Measurements from ENCODE around the gene LAMA4.

Gene LAMA4

GRCh38 chr6:112100561-112100960 lies 153.8 kb downstream of the LAMA4 start:
- no peak overlapping the region for H3K9ac ChIP-seq
- no peaks in the 10 kb centered on the region for H3K79me2 ChIP-seq (ENCODE audit: insufficient read depth, low read depth)
- no peak overlapping the region for H3K4me3 ChIP-seq (IDR thresholded peaks at IDR 0.05; ENCODE audit: insufficient read depth, low read depth, low read length)
- no peak overlapping the region for H2AFZ ChIP-seq (ENCODE audit: low read depth)
- H4K20me1 ChIP-seq (ENCODE audit: insufficient read depth), result no peaks in the 10 kb centered on the region
- TF ChIP-seq, protein P1, sequence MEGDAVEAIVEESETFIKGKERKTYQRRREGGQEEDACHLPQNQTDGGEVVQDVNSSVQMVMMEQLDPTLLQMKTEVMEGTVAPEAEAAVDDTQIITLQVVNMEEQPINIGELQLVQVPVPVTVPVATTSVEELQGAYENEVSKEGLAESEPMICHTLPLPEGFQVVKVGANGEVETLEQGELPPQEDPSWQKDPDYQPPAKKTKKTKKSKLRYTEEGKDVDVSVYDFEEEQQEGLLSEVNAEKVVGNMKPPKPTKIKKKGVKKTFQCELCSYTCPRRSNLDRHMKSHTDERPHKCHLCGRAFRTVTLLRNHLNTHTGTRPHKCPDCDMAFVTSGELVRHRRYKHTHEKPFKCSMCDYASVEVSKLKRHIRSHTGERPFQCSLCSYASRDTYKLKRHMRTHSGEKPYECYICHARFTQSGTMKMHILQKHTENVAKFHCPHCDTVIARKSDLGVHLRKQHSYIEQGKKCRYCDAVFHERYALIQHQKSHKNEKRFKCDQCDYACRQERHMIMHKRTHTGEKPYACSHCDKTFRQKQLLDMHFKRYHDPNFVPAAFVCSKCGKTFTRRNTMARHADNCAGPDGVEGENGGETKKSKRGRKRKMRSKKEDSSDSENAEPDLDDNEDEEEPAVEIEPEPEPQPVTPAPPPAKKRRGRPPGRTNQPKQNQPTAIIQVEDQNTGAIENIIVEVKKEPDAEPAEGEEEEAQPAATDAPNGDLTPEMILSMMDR (conservative IDR thresholded peaks at IDR 0.05; ENCODE audit: low read depth, low read length), result no peak
- no peaks in the 10 kb centered on the region for H3K36me3 ChIP-seq (ENCODE audit: insufficient read depth)
- H3K27ac ChIP-seq, result no peak overlapping the region
- H3K4me1 ChIP-seq (ENCODE audit: low read depth, poor library complexity, severe bottlenecking), result no peaks in the 10 kb centered on the region
- no peaks in the 10 kb centered on the region for H3K27me3 ChIP-seq (ENCODE audit: insufficient read depth, low read depth)
- H3K4me2 ChIP-seq, result no peak overlapping the region

DNA sequence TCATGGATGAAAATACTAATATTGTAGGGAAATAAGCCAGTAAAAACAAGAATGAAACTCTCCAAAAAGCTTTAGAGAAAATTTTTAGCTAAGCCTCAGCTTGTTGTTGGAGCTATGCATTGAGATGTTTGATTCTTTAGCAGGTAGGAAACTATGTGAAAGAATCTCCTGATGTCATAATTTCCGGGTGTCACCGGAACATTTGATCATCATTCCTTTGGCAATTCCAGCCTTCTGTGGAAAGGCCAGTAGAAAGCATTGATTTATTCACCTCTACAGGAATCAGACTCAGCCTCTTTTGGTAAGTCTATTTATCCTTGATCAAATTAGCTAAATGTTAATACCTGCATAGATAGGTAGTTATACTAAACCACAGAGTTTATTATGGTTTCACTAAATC lies 157.5 kb downstream of the LAMA4 start:
- Histone ChIP-seq H4K20me1 (ENCODE audit: insufficient read depth) (no peaks in the 10 kb centered on the region), H3K9ac (no peak overlapping the region), H3K79me2 (ENCODE audit: insufficient read depth, low read depth) (no peaks in the 10 kb centered on the region), H3K4me3 (IDR thresholded peaks at IDR 0.05; ENCODE audit: insufficient read depth, low read depth, low read length) (no peak overlapping the region), H3K4me1 (ENCODE audit: low read depth, poor library complexity, severe bottlenecking) (no peaks in the 10 kb centered on the region), H2AFZ (ENCODE audit: low read depth) (no peak overlapping the region), H3K4me2 (no peak overlapping the region), H3K36me3 (ENCODE audit: insufficient read depth) (no peaks in the 10 kb centered on the region), H3K27ac (no peak overlapping the region), H3K27me3 (ENCODE audit: insufficient read depth, low read depth) (no peaks in the 10 kb centered on the region)
- TF ChIP-seq, protein P1 (conservative IDR thresholded peaks at IDR 0.05; ENCODE audit: low read depth, low read length), result no peak

- Histone ChIP-seq H2AFZ (ENCODE audit: low read depth) (peak overlapping the region; percentile 72), H3K27me3 (ENCODE audit: insufficient read depth, low read depth) (no peaks in the 10 kb centered on the region), H3K4me2 (peak overlapping the region; percentile 91), H3K79me2 (ENCODE audit: insufficient read depth, low read depth) (no peaks in the 10 kb centered on the region), H3K27ac (peak overlapping the region; percentile 63), H3K4me1 (ENCODE audit: low read depth, poor library complexity, severe bottlenecking) (peaks cover 18% of the 10 kb centered on the region), H3K9ac (peak overlapping the region; percentile 63), H4K20me1 (ENCODE audit: insufficient read depth) (no peaks in the 10 kb centered on the region), H3K36me3 (ENCODE audit: insufficient read depth) (no peaks in the 10 kb centered on the region), H3K4me3 (IDR thresholded peaks at IDR 0.05; ENCODE audit: insufficient read depth, low read depth, low read length) (no peak overlapping the region)
- TF ChIP-seq, protein P1 (conservative IDR thresholded peaks at IDR 0.05; ENCODE audit: low read depth, low read length), result no peak
Measured at GRCh38 chr6:112087916-112088315, 166.5 kb downstream of the LAMA4 start.

GRCh38 chr6:112087136-112087911 lies 167.0 kb downstream of the LAMA4 start, which contains the start of the genes FAM229B and TUBE1:
FAM229B (plus strand) TSS chr6:112087591; CDS start chr6:112099284, 11,693 bp downstream.
TUBE1 (minus strand) TSS chr6:112087482; CDS start chr6:112087434, 48 bp downstream.
- Histone ChIP-seq H3K9ac (peak within 1 kb of the TSS; percentile 63), H4K20me1 (ENCODE audit: insufficient read depth) (no peaks in the 10 kb centered on the region), H2AFZ (ENCODE audit: low read depth) (peak within 1 kb of the TSS; percentile 72), H3K36me3 (ENCODE audit: insufficient read depth) (no peaks in the 10 kb centered on the region), H3K79me2 (ENCODE audit: insufficient read depth, low read depth) (no peaks in the 10 kb centered on the region), H3K4me1 (ENCODE audit: low read depth, poor library complexity, severe bottlenecking) (peaks cover 18% of the 10 kb centered on the region), H3K4me3 (IDR thresholded peaks at IDR 0.05; ENCODE audit: insufficient read depth, low read depth, low read length) (no peak within 1 kb of the TSS), H3K27me3 (ENCODE audit: insufficient read depth, low read depth) (no peaks in the 10 kb centered on the region), H3K27ac (peak within 1 kb of the TSS; percentile 63), H3K4me2 (peak within 1 kb of the TSS; percentile 92)
- TF ChIP-seq, protein P1 (conservative IDR thresholded peaks at IDR 0.05; ENCODE audit: low read depth, low read length), result no peak

Measured in KMS-11 (cell line).